Stimulated activated CD4-positive, alpha-beta T cell treated with anti-CD3 and anti-CD28 coated beads, Interleukin-4, amount 100 ng/mL, for 1 hour (primary cell): Measurements from ENCODE around the gene ACKR4.
"Not testable (repeated sequence)": the region's sequence is repeated elsewhere in the genome, so short reads cannot be mapped to it uniquely, and the experiment has no call there.

Experiments used
- DNase-seq: peaks from one replicate; pipeline ENCODE4 v3.0.0-alpha.2; 2020

The ACKR4 gene

DNA sequence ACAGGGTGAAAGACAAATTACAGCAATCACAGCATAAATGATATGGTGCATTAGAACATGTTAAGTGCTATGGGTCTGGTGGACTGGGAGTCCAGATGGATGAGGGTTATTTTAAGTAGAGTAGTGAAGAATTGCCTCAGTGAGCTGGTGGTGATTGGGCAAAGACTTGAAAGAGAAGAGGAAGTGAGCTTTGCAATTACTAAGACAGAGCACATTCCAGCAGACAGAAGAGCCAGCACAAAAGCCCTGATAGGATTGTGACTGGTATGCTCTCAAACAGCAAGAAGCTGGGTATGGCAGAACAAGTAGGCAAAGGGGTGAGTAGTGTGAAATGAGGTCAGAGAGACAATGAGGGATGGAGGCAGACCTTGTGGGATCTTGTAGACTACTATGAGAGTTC, 2.1 kb upstream of the ACKR4 start:
- no peak for DNase-seq

DNA sequence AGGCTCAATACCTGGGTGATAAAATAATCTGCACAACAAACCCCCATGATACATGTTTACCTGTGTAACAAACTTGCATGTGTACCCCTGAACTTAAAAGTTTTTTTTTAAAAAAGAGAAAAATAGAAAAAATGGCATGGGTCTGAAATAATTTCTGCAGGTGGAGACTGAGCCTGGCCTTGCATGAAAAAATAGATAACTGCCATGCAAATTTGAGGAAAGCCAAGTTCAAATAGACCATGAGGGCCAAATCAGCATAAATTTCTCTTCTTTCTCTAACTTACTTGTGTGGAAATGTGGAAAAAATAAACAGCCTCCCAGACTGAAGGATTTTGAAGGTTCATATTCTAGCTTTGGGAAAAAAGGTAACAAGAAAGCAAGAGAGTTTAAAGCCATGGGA, 744 bp upstream of the ACKR4 start:
- no peak for DNase-seq

DNA sequence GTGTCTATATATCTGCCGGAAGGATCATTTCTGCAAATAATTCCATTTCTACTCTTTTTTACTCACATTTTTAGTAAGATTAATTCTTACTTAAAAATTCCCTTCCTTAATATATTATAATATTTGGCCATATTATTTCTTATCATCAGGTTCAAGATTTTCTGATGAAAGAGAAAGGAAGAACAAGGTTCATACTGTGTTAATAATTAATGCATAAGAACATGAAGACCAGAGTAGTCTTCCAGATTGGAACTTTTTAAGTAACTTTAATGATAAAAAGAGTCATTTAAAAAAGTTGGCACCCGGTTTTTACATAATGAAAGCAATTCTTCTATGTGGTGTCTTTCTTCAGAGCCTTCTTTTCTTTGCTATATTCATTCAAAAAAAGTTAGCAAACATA, 590 bp downstream of the ACKR4 start:
- DNase-seq, result no peak

DNA sequence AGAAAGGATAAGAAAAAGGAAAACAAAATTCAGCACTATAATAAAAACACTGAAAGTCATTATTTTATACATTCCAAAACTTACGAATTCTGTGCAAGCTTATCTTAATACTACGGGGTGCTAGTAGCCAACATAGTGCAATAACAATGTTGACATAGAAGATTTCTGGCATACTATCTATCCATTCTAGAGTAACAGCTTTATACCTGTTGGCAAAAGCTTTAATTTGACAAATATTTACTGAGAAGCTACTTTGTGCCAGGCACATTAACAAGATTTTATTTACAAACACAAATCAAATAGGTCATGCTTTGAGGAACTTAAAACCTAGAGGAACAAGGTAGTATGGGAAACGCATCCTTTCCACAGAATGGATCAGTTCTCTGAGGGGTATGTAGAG, 1.1 kb downstream of the ACKR4 start:
- DNase-seq, result no peak

DNA sequence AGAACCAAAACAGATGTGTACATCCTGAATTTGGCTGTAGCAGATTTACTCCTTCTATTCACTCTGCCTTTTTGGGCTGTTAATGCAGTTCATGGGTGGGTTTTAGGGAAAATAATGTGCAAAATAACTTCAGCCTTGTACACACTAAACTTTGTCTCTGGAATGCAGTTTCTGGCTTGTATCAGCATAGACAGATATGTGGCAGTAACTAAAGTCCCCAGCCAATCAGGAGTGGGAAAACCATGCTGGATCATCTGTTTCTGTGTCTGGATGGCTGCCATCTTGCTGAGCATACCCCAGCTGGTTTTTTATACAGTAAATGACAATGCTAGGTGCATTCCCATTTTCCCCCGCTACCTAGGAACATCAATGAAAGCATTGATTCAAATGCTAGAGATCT, 3.5 kb downstream of the ACKR4 start:
- DNase-seq, result not testable (repeated sequence)

DNA sequence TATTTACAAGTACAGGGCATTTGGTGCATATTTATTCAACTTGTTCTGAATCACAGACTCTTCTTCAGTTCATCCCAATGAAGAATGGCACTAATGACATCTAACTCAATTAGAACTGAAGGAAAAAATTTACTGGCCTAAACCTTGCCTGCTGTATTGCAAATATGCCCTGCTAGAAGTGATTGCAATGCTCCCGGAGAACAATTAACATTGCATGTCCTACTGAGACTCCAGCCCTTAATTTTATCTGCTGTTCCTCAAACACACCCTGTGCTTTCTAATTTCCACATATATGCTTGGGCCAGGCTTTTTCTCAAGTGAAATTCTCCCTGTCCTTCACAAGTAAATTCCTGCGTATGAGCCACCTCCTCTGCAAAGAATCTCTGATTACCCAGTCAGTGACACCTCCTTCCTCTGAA, 8.3 kb downstream of the ACKR4 start:
- no peak for DNase-seq

DNA sequence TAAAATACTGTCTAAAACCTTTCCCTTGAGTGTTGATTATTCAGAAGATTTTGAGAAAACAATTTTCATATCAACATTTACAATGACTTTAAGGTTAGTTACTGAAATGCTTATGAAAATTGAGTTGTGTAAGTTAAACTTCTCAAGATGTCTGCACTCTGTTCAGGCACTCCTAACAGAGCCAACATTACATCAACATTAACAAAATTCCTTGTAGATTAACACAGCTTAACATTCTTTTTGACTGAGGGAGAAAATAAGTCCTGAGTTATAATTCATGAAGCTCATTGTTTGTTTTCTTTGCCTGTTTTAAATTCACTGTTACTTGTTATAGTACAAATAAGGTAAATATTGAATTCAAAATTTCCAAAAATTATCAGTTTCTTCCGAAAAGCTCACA, 9.0 kb downstream of the ACKR4 start:
- DNase-seq, result no peak

DNA sequence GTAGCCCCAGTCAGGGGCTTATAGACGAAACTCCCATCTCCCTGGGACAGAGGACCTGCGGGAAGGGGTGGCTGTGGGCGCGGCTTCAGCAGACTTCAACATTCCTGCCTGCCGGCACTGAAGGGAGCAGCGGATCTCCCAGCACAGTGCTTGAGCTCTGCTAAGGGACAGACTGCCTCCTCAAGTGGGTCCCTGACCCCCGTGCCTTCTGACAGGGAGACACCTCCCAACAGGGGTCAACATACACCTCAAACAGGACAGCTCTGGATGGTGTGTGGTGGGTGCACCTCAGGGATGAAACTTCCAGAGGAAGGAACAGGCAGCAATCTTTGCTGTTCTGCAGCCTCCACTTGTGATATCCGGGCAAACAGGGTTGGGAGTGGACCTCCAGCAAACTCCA, 9.6 kb downstream of the ACKR4 start:
- not testable (repeated sequence) for DNase-seq

DNA sequence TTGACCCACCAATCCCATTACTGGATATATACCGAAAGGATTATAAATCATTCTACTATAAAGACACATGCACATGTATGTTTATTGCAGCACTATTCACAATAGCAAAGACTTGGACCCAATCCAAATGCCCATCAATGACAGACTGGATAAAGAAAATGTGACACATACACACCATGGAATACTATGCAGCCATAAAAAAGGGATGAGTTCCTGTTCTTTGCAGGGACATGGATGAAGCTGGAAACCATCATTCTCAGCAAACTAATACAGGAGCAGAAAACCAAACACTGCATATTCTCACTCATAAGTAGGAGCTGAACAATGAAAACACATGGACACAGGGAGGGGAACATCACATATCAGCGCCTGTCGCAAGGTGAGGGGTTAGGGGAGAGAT, 18.2 kb downstream of the ACKR4 start:
- not testable (repeated sequence) for DNase-seq

DNA sequence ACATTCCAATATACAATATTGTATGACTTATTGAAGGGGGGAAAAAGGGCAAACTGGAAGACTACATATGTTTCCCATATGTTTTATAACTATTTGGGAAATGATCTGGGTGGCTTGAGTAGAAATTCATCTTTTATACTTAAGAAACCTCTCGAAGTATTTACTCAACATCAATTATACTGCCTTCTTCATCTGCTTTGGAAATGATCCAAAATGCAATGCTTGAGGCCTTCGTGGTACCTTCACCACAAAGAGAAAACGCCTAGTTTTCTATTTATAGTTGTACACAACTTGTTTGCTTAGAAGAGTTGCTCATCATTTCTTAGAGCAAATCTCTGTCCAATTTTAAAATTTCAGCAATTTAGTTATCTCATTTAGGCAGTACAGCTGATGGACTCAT, 18.8 kb downstream of the ACKR4 start:
- no peak for DNase-seq

DNA sequence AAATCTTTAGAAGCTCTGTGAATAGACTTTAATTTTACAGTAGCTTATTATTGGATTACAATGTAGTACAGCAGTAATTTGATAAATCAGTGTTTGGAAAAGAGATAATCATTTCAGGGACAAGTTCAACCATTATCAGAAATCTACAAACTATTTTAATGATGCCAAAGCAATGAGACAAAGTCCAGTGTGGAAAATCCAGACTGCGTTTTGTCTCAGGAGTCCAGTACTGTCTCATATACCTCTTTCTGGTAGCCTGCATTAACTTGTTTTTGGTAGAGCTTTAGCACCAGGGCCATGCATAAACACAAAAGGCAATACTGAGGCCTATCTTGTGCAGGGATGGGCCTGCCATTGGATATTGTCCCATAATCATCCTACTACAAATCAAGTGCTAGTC, 19.7 kb downstream of the ACKR4 start:
- DNase-seq, result no peak

DNA sequence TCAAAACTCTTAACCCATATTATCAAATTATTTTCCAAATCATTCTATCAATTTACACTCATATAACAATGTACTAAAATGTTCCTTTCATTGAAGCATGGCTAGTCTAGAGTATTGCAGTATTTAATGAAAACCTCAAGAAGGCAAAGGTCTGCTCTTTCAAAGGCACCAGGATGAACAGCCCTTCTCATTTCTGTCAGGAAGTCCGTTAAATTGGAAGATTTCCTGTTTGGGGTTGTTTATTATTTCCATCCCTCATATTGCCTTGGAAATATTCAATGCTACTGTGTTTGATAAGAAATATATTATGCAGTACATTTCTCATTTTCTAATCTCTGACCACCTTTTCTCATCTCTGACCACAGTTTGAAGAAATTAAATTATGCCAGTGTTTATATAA, 25.1 kb downstream of the ACKR4 start:
- DNase-seq, result no peak

DNA sequence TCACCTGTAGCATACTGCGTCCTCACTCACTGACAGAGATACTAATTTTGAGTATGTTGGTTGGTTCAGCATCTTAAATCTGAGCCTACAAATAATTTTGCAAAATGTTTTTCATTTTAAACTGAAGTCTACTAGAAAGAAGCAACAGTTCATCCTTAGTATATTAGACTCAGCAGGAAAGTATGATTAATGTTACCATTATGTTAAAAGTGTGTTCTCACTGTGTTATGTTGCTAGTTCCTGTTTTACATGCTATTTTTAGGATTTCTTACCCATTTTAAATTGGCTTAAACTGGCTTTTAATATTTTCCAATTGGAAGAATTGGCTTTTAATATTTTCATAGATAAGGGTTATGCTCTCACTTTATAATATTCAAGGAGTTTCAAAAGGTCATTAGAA, 25.7 kb downstream of the ACKR4 start:
- DNase-seq, result no peak

DNA sequence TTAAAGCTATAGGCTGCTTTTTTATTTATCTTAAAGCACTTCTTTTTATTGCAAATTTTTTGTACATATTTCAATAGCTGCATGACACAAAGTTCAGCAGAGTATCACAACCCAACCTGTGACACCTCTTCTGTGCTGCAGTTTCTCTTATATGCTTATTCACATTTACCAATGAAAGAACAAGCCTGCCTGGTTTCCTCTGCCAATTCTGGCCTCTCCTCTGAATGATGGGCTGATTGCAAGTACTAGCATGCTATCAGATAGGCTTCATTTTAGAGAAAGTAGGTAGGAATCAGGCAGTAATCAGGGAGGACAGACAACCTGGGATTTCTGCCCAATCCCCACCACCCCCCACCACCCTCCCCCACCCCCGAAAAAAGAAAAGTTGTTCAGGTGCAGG, 26.6 kb downstream of the ACKR4 start:
- no peak for DNase-seq

DNA sequence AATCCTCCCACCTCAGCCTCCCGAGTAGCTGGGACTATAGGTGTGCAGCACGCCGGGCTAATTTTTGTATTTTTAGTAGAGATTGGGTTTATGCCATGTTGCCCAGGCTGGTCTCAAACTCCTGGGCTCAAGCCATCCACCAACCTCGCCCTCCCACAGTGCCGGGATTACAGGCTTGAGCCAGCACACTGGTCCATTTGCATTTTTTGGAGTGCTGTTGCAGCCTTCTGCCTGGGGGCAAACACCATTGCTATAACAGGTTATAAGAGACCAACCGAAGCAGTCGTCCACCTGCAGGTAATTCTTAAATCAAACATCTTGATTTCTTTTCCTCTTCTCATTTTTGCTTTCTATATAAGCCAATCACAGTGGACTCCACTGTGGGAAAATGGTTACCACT, 27.7 kb downstream of the ACKR4 start:
- no peak for DNase-seq

DNA sequence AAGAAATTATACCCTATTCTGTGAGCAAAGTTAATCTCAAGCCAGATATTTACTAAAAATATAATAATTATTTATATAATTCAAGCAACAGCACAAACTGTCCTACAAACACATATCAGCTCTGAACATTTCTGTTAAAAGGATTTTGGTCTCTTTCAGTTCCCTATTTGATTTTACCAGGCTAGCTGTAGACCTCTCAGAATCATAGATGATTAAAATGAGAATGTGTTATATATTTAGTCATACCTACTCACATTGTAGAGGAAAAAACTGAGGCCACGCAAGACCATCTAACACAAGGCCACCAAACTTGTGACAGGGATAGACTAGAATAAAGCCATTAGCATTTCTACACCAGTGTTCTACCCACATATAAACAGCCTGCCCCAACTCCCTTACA, 28.5 kb downstream of the ACKR4 start:
- DNase-seq, result no peak

DNA sequence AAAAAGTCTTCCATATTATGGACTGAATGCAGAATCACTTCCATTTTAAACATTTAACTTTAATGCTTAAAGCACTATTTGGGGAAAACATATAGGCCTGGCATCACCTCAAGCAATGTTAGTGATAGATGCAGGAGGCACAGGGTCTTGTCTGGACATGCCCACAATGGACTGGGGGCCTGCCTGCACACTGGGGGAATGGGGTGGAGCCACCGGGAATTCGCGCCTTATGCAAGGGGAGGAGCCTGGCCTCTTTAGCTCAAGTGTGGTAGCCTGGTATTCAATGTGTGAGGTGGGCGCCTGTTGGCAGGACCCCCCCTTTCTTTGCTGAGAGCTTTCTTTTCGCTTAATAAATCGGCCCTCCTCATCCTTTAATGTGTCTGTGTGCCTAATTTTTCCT, 29.9 kb downstream of the ACKR4 start:
- DNase-seq, result no peak

DNA sequence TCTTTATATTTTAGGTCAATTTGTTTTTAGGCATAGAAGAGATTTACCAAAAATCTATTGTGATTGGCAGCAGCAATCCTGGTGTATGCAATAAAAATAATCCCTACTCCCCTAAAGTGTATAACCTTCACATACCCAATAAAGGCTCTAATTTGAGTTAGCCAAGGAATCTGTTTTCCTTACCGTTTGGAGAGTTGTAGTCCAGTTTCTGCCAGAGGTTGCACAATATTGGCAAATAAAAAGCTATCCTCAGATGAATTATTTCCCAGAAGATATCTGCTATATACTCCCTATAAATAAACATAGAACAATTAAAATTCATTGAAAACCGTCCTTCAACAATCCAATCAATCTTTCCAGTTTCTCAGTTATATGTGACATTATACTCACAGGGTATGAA, 31.1 kb downstream of the ACKR4 start:
- DNase-seq, result no peak

DNA sequence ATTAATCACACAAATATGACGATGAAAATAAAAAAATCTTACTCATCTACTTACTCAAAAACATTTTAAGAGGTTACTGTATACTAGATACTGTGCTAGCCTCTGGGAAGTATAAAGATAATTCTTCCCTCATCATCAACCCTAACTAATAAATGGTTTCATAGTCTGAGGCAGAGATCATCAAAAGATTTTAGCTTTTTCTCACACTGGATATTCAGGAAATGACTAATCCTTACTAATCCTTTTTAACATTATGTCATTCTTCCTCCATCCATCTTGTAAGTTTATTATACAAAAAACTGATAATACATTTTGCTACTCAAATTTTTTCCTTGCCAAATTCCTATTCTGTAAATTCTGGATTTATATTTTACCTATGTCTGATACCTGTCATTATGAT, 32.9 kb downstream of the ACKR4 start:
- DNase-seq, result no peak

DNA sequence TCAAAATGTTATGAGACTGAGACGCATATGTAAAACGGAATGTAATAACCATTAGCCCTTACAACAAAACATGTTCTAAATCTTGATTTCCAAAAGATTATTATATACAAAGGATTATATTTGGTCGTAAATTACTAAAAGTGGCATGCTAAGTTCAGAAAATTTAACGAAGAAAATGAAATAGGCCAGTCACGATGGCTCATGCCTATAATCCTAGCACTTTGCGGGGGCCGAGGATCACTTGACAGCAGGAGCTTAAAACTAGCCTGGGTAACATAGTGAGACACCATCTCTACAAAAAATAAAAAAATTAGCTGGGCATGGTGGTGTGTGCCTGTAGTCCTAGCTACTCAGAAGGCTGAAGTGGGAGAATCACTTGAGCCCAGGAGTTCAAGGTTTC, 33.5 kb downstream of the ACKR4 start:
- no peak for DNase-seq

DNA sequence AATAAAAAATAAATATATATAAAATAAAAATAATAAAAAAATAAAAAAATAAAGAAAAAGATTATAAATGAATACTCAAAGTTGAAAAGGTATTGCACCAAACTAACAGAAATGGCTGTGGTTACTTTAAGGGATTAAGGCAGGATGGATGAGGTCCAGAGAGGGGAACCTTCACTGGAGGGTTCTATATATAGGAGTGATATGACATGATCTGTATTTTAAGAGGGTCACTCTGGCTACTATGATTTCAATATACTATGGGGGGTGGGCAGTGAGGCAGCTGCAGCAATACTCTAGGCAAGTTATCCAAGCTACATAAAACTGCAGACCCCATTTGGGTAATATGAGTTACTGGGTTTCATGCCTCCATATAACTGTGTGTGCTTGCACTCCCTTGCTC, 38.0 kb downstream of the ACKR4 start:
- DNase-seq, result no peak

DNA sequence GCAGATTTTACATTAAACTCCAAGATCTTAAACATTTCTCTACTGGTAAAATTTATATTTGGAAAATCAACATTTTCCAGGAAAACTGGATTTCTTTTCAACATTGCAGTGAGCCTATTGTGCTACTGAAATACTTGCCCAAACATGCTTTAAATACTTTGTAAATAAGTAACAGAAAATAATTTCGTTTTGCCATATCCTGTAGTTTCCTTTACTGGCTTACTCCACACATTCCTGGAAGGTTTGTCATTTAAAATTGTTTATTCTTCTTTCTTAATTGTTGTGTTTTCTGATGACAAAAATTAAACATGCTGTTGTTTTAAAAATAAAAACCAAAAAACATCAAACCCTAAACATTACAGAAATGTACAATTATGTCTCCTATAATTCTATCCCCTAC, 40.5 kb downstream of the ACKR4 start:
- DNase-seq, result no peak

DNA sequence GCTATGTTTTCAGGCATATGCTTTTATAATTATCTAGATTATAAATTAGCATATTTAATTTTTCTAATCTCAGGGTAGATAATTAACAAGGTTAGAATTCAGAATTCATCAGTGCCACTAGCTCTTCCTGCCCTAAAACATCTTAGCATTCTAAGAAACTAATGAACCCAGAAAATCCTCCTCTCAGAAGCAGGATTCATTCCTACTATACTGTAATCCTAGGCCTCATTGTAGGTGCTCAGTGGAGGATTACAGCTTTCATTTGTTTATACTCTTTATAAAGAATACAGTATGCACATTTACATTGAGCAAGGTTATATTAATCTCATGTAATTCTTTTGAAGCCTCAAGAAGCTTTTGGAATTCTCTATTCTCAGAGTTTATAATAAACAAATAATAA, 41.6 kb downstream of the ACKR4 start:
- no peak for DNase-seq

DNA sequence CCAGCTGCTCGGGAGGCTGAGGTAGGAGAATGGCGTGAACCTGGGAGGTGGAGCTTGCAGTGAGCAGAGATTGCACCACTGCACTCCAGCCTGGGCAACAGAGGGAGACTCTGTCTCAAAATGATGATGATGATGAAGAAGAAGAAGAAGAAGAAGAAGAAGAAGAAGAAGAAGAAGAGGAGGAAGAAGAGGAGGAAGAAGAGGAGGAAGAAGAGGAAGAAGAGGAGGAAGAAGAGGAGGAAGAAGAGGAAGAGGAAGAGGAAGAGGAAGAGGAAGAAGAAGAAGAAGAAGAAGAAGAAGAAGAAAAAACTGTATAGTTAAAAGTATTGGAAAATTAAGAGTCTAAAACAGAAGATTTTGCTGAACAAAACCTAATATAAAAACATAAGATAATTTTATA, 44.4 kb downstream of the ACKR4 start:
- DNase-seq, result not testable (repeated sequence)

DNA sequence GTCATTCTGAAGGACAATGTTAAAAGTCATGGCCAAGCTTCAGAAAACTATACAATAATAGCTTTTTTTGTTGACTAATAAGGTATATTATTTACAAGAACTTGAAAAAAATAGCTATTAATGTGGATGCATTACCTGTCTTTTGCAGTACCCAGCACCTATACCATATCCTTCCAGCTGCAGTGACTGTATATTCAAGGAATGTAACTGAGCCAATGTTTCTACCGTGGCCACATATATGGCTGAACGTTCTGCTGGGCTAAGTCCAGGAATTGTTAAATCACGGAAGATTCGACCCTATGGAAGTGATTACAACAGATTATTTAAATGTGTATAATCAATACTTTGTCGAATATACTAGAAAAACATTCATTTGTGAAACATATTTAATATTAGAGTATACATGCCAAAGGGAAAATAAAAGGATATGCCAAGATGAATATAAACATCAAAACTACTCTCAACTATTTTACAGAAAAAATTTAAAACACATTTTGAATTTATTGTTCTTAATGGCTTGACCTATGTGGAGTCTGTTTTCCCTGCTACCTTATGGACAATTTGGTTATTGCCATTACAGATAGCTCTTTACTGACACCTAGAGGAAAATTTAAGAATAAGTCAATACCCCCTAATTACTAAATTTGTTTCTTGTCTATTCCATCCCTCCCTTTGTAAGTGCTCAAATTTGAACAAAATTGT, 44.9 kb downstream of the ACKR4 start:
- DNase-seq, result no peak

DNA sequence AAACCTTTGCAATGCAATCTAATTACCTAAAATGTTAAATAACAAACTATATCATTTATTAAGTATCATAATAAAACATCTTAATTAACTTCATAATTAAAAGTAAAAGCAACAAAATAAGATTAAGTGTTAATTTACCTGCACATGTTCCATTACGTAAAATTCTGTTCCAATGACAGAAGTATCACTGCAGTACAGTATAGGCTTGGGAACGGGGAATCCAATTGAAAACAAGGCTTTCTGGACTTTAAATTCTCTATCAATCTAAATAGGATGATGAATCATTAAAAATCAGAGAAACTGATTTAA, 45.4 kb downstream of the ACKR4 start:
- DNase-seq, result no peak
